GM21717 (cell line): ENCODE measurements around the gene EPHB3.
"Not testable (repeated sequence)": the region's sequence is repeated elsewhere in the genome, so short reads cannot be mapped to it uniquely, and the experiment has no call there.

Experiments
- ATAC-seq: cut with Tn5 transposase; IDR thresholded peaks from one replicate; pipeline ENCODE4 v1.9.1; 2021; ENCODE audit warnings: mild to moderate bottlenecking, moderate library complexity; ENCODE audit not compliant: unreplicated experiment

The EPHB3 gene

GRCh38 chr3:184618811-184619210, 57.2 kb downstream of the EPHB3 start:
- no peak for ATAC-seq

DNA sequence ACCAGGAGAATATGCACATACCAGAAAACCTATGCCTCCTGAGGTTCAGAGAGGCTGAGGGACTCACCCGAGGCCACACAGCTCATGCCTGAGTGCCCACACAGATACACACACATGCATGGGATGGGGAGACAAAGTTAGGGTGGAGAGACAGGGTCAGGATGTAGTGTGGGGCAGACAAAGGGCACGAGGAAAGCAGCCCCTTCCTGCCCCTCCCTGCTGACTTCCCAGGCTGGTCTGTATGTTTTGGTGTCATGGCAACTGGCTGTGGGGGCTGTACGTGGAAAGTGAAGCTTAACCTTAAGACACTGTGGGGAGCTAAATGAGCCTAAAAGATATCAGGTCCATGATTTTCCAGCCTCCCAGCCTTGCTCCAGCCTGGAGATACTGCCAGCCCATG, 57.8 kb downstream of the EPHB3 start:
- ATAC-seq, result no peak

DNA sequence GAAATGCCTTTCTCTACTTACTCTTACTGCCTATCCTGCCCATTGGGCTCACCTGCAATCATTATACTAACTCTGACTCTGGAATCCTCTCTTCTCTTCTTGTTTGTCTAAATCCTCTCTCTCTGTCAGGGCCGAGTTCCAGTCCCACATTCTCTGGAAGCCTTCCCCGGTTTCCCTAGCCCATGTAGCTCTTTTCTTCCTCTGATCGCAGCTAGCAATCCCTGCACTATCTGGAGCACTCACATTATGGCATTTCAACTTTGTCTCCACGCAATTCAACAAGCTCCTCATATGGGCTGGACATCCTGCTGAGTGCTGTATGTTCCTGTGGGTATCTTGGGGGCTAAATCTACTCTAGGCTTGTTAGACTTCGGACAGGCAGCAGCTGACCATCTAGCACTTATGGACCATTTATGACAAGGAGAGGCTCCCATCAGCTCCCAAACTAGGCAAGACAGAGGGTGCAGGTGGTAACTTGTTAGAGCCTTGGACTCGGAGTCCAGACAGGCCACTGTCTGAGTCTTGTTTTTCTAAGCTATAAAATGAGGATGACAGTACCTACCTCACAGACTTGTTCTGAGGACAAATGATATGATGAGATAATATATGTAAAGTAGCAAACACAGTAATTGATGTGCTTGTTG, 58.3 kb downstream of the EPHB3 start:
- no peak for ATAC-seq

GRCh38 chr3:184620475-184621119, 59.0 kb downstream of the EPHB3 start:
- ATAC-seq, result no peak

DNA sequence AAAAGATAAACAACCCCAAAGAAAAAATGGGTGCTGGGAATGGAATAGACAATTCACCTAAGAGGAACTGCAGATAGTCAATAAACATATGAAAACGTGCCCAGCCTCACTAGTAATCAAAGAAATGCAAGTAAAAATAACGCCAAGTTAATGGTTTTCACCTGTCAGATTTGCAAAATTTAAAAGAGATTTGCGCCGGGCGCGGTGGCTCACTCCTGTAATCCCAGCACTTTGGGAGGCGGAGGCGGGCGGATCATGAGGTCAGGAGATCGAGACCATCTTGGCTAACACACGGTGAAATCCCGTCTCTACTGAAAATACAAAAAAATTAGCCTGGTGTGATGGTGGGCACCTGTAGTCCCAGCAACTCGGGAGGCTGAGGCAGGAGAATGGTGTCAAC, 60.6 kb downstream of the EPHB3 start:
- ATAC-seq, result not testable (repeated sequence)

GRCh38 chr3:184626923-184627322, 65.3 kb downstream of the EPHB3 start:
- no peak for ATAC-seq

DNA sequence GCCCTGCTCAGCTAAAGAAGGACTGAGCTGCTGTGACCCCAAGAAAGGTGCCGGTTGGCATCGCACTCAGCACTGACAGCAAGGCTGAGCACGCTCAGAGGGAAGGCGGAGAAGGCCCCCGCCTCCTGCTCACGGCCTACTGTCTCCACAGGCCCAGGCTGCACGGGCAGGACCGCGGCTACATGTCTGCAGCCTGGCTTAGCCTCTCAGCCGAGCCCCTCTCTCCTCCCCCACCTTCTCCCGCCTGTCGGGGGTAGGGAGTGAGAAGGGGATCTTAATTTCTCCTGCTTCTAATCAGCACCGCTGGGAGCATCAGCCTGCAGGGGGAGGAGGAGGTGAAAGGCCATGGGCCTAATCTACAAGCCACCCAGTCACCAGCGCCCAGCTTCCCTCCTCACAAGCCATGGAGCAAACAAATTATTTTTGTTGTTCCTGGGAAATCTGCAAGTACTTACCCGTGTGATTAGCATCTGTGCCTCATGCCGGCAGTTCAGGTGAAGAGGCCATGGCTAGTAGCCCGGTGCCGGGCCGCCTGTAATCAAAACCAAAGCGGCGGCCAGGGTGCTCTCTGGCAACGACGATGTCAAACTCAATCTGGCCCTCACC, 68.1 kb downstream of the EPHB3 start:
- ATAC-seq, result no peak

DNA sequence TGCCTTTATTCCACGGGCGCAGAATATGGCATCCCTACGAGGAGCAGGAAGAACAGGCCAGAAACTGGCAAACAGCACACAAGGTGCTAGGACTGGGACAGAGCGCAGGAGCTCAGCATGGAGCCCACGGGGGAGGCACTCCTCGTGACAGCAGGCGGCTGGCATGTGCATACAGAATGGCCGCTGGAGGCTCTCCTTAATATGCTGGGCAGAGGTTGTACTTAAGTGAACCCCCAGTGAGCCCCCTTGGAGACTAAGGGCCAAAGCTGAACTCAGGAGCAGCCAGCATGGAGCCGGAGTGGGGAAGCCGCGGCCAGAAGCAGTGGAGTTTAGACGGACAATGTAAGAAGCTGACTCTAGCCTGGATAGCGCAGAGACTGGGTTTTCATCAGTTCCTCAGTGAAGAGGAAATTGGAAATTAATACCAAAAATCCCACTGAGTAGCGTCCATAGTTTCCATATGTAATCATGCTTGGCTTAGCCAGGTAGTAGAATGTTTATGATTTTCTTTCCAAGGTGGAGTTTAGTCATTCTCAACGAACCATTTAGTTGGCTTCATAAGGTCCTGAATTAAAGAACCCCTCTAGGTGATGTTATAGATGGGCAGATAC, 69.4 kb downstream of the EPHB3 start:
- ATAC-seq, result no peak

DNA sequence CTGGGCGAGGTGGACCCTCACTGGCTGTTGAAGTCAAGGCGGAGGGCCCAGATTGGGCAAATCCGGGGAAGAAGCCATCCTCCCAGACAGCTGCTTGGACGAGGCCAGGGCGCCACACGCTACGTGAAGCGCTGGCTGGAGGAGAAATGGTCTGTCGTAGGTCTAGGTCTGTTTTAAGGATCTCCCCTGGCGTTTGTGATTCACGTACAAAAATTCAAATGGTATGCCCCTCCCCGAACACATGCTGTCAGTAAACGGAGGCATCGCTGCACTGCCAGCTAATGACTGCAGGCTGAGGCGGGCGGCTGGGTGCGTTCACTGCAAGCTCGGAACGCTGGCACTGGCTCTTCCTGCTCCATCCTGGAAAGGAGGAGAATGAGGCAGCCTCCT, 69.9 kb downstream of the EPHB3 start:
- no peak for ATAC-seq
